Measurements from ENCODE around the gene RANBP17.
"Not testable (repeated sequence)": the region's sequence is repeated elsewhere in the genome, so short reads cannot be mapped to it uniquely, and the experiment has no call there.

The RANBP17 gene

GRCh38 chr5:170865622-170866021 is 3.8 kb downstream of the RANBP17 start:
- Histone ChIP-seq H3K4me1 (ENCODE audit: control insufficient read depth, insufficient read depth, low read length, unreplicated experiment) (peaks cover 15% of the 10 kb centered on the region), H3K79me2 (ENCODE audit: control insufficient read depth, insufficient read depth, low read length, unreplicated experiment) (peaks cover 41% of the 10 kb centered on the region), H3K36me3 (ENCODE audit: insufficient read depth, low read length) (no peaks in the 10 kb centered on the region), H2AFZ (ENCODE audit: low read length, unreplicated experiment) (no peak overlapping the region), H3K4me3 (ENCODE audit: low read depth, low read length) (no peak overlapping the region), H3K27me3 (ENCODE audit: insufficient read depth, low read length) (no peaks in the 10 kb centered on the region), H3K27ac (ENCODE audit: low read depth, low read length) (no peak overlapping the region)

GRCh38 chr5:170867825-170868224 is 6.0 kb downstream of the RANBP17 start:
- Histone ChIP-seq H3K79me2 (ENCODE audit: control insufficient read depth, insufficient read depth, low read length, unreplicated experiment) (peaks cover 42% of the 10 kb centered on the region), H2AFZ (ENCODE audit: low read length, unreplicated experiment) (no peak overlapping the region)

GRCh38 chr5:170870390-170870789 is 8.6 kb downstream of the RANBP17 start:
- not testable (repeated sequence) for H3K27me3 ChIP-seq (ENCODE audit: insufficient read depth, low read length); H3K4me3 ChIP-seq (ENCODE audit: low read depth, low read length); H3K27ac ChIP-seq (ENCODE audit: low read depth, low read length); H3K36me3 ChIP-seq (ENCODE audit: insufficient read depth, low read length); H2AFZ ChIP-seq (ENCODE audit: low read length, unreplicated experiment); H3K4me1 ChIP-seq (ENCODE audit: control insufficient read depth, insufficient read depth, low read length, unreplicated experiment)
- peaks cover 20% of the 10 kb centered on the region for H3K79me2 ChIP-seq (ENCODE audit: control insufficient read depth, insufficient read depth, low read length, unreplicated experiment)

More at GRCh38 chr5:170867825-170868224, 6.0 kb downstream of the RANBP17 start:
- no peak overlapping the region for H3K4me3 ChIP-seq (ENCODE audit: low read depth, low read length)
- peaks cover 15% of the 10 kb centered on the region for H3K4me1 ChIP-seq (ENCODE audit: control insufficient read depth, insufficient read depth, low read length, unreplicated experiment)
- H3K27ac ChIP-seq (ENCODE audit: low read depth, low read length), result no peak overlapping the region
- H3K27me3 ChIP-seq (ENCODE audit: insufficient read depth, low read length), result no peaks in the 10 kb centered on the region
- H3K36me3 ChIP-seq (ENCODE audit: insufficient read depth, low read length), result no peaks in the 10 kb centered on the region

- H2AFZ ChIP-seq (ENCODE audit: low read length, unreplicated experiment), result no peak overlapping the region
- H3K36me3 ChIP-seq (ENCODE audit: insufficient read depth, low read length), result no peaks in the 10 kb centered on the region
- no peaks in the 10 kb centered on the region for H3K4me1 ChIP-seq (ENCODE audit: control insufficient read depth, insufficient read depth, low read length, unreplicated experiment)
- H3K79me2 ChIP-seq (ENCODE audit: control insufficient read depth, insufficient read depth, low read length, unreplicated experiment), result peaks cover 7% of the 10 kb centered on the region
- H3K4me3 ChIP-seq (ENCODE audit: low read depth, low read length), result no peak overlapping the region
- H3K27ac ChIP-seq (ENCODE audit: low read depth, low read length), result no peak overlapping the region
- H3K27me3 ChIP-seq (ENCODE audit: insufficient read depth, low read length), result no peaks in the 10 kb centered on the region
These were observed 12.2 kb downstream of the RANBP17 start for GRCh38 chr5:170874017-170874416.

- Histone ChIP-seq H3K27ac (ENCODE audit: low read depth, low read length) (no peak overlapping the region), H3K27me3 (ENCODE audit: insufficient read depth, low read length) (no peaks in the 10 kb centered on the region), H3K79me2 (ENCODE audit: control insufficient read depth, insufficient read depth, low read length, unreplicated experiment) (peaks cover 7% of the 10 kb centered on the region), H3K4me1 (ENCODE audit: control insufficient read depth, insufficient read depth, low read length, unreplicated experiment) (no peaks in the 10 kb centered on the region), H2AFZ (ENCODE audit: low read length, unreplicated experiment) (no peak overlapping the region), H3K36me3 (ENCODE audit: insufficient read depth, low read length) (no peaks in the 10 kb centered on the region), H3K4me3 (ENCODE audit: low read depth, low read length) (no peak overlapping the region)
These were observed 14.0 kb downstream of the RANBP17 start for GRCh38 chr5:170875811-170876210.

GRCh38 chr5:170880084-170880483 is 18.3 kb downstream of the RANBP17 start:
- H3K27ac ChIP-seq (ENCODE audit: low read depth, low read length), result no peak overlapping the region
- no peaks in the 10 kb centered on the region for H3K27me3 ChIP-seq (ENCODE audit: insufficient read depth, low read length)
- H3K79me2 ChIP-seq (ENCODE audit: control insufficient read depth, insufficient read depth, low read length, unreplicated experiment), result peaks cover 3% of the 10 kb centered on the region
- no peaks in the 10 kb centered on the region for H3K4me1 ChIP-seq (ENCODE audit: control insufficient read depth, insufficient read depth, low read length, unreplicated experiment)
- no peaks in the 10 kb centered on the region for H3K36me3 ChIP-seq (ENCODE audit: insufficient read depth, low read length)
- H3K4me3 ChIP-seq (ENCODE audit: low read depth, low read length), result no peak overlapping the region
- H2AFZ ChIP-seq (ENCODE audit: low read length, unreplicated experiment), result no peak overlapping the region

- H3K4me1 ChIP-seq (ENCODE audit: control insufficient read depth, insufficient read depth, low read length, unreplicated experiment), result no peaks in the 10 kb centered on the region
- H3K4me3 ChIP-seq (ENCODE audit: low read depth, low read length), result no peak overlapping the region
- no peaks in the 10 kb centered on the region for H3K27me3 ChIP-seq (ENCODE audit: insufficient read depth, low read length)
- H3K79me2 ChIP-seq (ENCODE audit: control insufficient read depth, insufficient read depth, low read length, unreplicated experiment), result no peaks in the 10 kb centered on the region
- no peak overlapping the region for H2AFZ ChIP-seq (ENCODE audit: low read length, unreplicated experiment)
- H3K36me3 ChIP-seq (ENCODE audit: insufficient read depth, low read length), result no peaks in the 10 kb centered on the region
- H3K27ac ChIP-seq (ENCODE audit: low read depth, low read length), result no peak overlapping the region
These were observed 20.5 kb downstream of the RANBP17 start for GRCh38 chr5:170882345-170882744.

- Histone ChIP-seq H3K4me1 (ENCODE audit: control insufficient read depth, insufficient read depth, low read length, unreplicated experiment) (no peaks in the 10 kb centered on the region), H3K4me3 (ENCODE audit: low read depth, low read length) (no peak overlapping the region), H3K79me2 (ENCODE audit: control insufficient read depth, insufficient read depth, low read length, unreplicated experiment) (no peaks in the 10 kb centered on the region), H2AFZ (ENCODE audit: low read length, unreplicated experiment) (no peak overlapping the region), H3K27ac (ENCODE audit: low read depth, low read length) (no peak overlapping the region), H3K27me3 (ENCODE audit: insufficient read depth, low read length) (no peaks in the 10 kb centered on the region), H3K36me3 (ENCODE audit: insufficient read depth, low read length) (no peaks in the 10 kb centered on the region)
These were observed 23.4 kb downstream of the RANBP17 start for GRCh38 chr5:170885256-170885655.

- Histone ChIP-seq H3K79me2 (ENCODE audit: control insufficient read depth, insufficient read depth, low read length, unreplicated experiment) (no peaks in the 10 kb centered on the region), H3K36me3 (ENCODE audit: insufficient read depth, low read length) (no peaks in the 10 kb centered on the region), H3K4me1 (ENCODE audit: control insufficient read depth, insufficient read depth, low read length, unreplicated experiment) (peaks cover 3% of the 10 kb centered on the region), H2AFZ (ENCODE audit: low read length, unreplicated experiment) (no peak overlapping the region), H3K27me3 (ENCODE audit: insufficient read depth, low read length) (no peaks in the 10 kb centered on the region), H3K27ac (ENCODE audit: low read depth, low read length) (no peak overlapping the region), H3K4me3 (ENCODE audit: low read depth, low read length) (no peak overlapping the region)
These were observed 24.0 kb downstream of the RANBP17 start for GRCh38 chr5:170885809-170886208.

- peaks cover 3% of the 10 kb centered on the region for H3K4me1 ChIP-seq (ENCODE audit: control insufficient read depth, insufficient read depth, low read length, unreplicated experiment)
- no peaks in the 10 kb centered on the region for H3K36me3 ChIP-seq (ENCODE audit: insufficient read depth, low read length)
- no peak overlapping the region for H3K4me3 ChIP-seq (ENCODE audit: low read depth, low read length)
- no peak overlapping the region for H2AFZ ChIP-seq (ENCODE audit: low read length, unreplicated experiment)
- H3K27me3 ChIP-seq (ENCODE audit: insufficient read depth, low read length), result no peaks in the 10 kb centered on the region
- H3K79me2 ChIP-seq (ENCODE audit: control insufficient read depth, insufficient read depth, low read length, unreplicated experiment), result no peaks in the 10 kb centered on the region
- no peak overlapping the region for H3K27ac ChIP-seq (ENCODE audit: low read depth, low read length)
These were observed 24.5 kb downstream of the RANBP17 start for GRCh38 chr5:170886210-170886894.

GRCh38 chr5:170892196-170892595 is 30.4 kb downstream of the RANBP17 start:
- H3K79me2 ChIP-seq (ENCODE audit: control insufficient read depth, insufficient read depth, low read length, unreplicated experiment), result no peaks in the 10 kb centered on the region
- no peak overlapping the region for H2AFZ ChIP-seq (ENCODE audit: low read length, unreplicated experiment)
- H3K4me3 ChIP-seq (ENCODE audit: low read depth, low read length), result peak overlapping the region; percentile 13; the same call in 1 of the 2 replicates
- H3K27ac ChIP-seq (ENCODE audit: low read depth, low read length), result peak overlapping the region; percentile 82
- H3K27me3 ChIP-seq (ENCODE audit: insufficient read depth, low read length), result no peaks in the 10 kb centered on the region
- H3K36me3 ChIP-seq (ENCODE audit: insufficient read depth, low read length), result no peaks in the 10 kb centered on the region; the same call in 1 of the 2 replicates
- H3K4me1 ChIP-seq (ENCODE audit: control insufficient read depth, insufficient read depth, low read length, unreplicated experiment), result peaks cover 18% of the 10 kb centered on the region

Data from ACC112 (cell line).